ENCODE data around the gene BBX. TPM values are rescaled to one million over a fixed set of nuclear protein-coding genes. Genes with fewer than 3 reads are reported as not detected.
"Not testable (repeated sequence)": the region's sequence is repeated elsewhere in the genome, so short reads cannot be mapped to it uniquely, and the experiment has no call there.

BBX gene
- total RNA-seq, 5 donors from 2014 or later (not counting 1 experiment from before 2014, with no cell fraction given): 67.7 to 89.8 (median 82.0) TPM

GRCh38 chr3:107562969-107563529, 40.3 kb downstream of the BBX start:
- Mint-ChIP-seq H3K4me1 (peaks cover 58 to 68% (median 63%) of the 10 kb centered on the region in 3 donors), H3K27me3 (no peaks in the 10 kb centered on the region), H3K27ac (peak overlapping the region in 1 of 2 donors; percentile 28), H3K4me3 (no peak overlapping the region), H3K36me3 (no peaks in the 10 kb centered on the region), H3K9me3 (no peaks in the 10 kb centered on the region)
- Histone ChIP-seq H3K36me3 (ENCODE audit: control insufficient read depth in 2 of 2, extremely low read depth in 1 of 2, insufficient read depth in 1 of 2, low read length in 1 of 2) (no peaks in the 10 kb centered on the region), H3K9me3 (no peaks in the 10 kb centered on the region), H3K4me3 (ENCODE audit: control insufficient read depth in 1 of 2, extremely low read depth in 1 of 2, low read length in 1 of 2) (no peak overlapping the region), H3K27ac (ENCODE audit: low read length) (no peak overlapping the region), H3K27me3 (replicated peaks in 1 of 2; ENCODE audit: control insufficient read depth in 2 of 2, extremely low read depth in 1 of 2, insufficient read depth in 2 of 2, low read length in 1 of 2) (no peaks in the 10 kb centered on the region), H3K4me1 (ENCODE audit: control insufficient read depth in 1 of 2, extremely low read depth in 1 of 2, insufficient read depth in 2 of 2, low read length in 2 of 2) (peaks cover 0 to 2% of the 10 kb centered on the region in 2 experiments)
- ATAC-seq (replicated peaks in 1 of 4) (no peak), DNase-seq (no peak)
- WGBS (ENCODE audit: insufficient coverage): no CpG with 5 or more reads among the region's 3 CpGs
- ChIA-PET POLR2A (interaction anchor here in 1 of 2 donors (0.5 kb wide), 1 partner anchor 880 kb away, joined by 3 read pairs; no protein-coding TSS in a partner anchor), CTCF (no interaction called here)

- H3K4me3 ChIP-seq (ENCODE audit: control insufficient read depth in 1 of 2, extremely low read depth in 1 of 2, low read length in 1 of 2); POLR2A ChIA-PET; ATAC-seq (replicated peaks in 1 of 4); H3K9me3 Mint-ChIP-seq; H3K9me3 ChIP-seq; H3K4me1 ChIP-seq (ENCODE audit: control insufficient read depth in 1 of 2, extremely low read depth in 1 of 2, insufficient read depth in 2 of 2, low read length in 2 of 2); H3K4me3 Mint-ChIP-seq; H3K36me3 ChIP-seq (ENCODE audit: control insufficient read depth in 2 of 2, extremely low read depth in 1 of 2, insufficient read depth in 1 of 2, low read length in 1 of 2); H3K27me3 Mint-ChIP-seq; H3K27ac Mint-ChIP-seq; H3K36me3 Mint-ChIP-seq; H3K27me3 ChIP-seq (replicated peaks in 1 of 2; ENCODE audit: control insufficient read depth in 2 of 2, extremely low read depth in 1 of 2, insufficient read depth in 2 of 2, low read length in 1 of 2); H3K27ac ChIP-seq (ENCODE audit: low read length); DNase-seq: not testable (repeated sequence)
- no CpG with 5 or more reads among the region's 7 CpGs for WGBS (ENCODE audit: insufficient coverage)
- CTCF ChIA-PET: interaction anchor here in 1 of 2 donors (1.0 to 1.6 kb wide), 2 partner anchors 9 to 144 kb away, joined by 4 to 5 read pairs; no protein-coding TSS in a partner anchor
- peaks cover 53 to 56% (median 55%) of the 10 kb centered on the region in 3 donors for H3K4me1 Mint-ChIP-seq
Measured at GRCh38 chr3:107565244-107565643, 42.5 kb downstream of the BBX start.

GRCh38 chr3:107571089-107571488, 48.3 kb downstream of the BBX start:
- H3K9me3 ChIP-seq; CTCF ChIA-PET; H3K36me3 Mint-ChIP-seq; ATAC-seq (replicated peaks in 1 of 4); H3K36me3 ChIP-seq (ENCODE audit: control insufficient read depth in 2 of 2, extremely low read depth in 1 of 2, insufficient read depth in 1 of 2, low read length in 1 of 2); H3K27me3 ChIP-seq (replicated peaks in 1 of 2; ENCODE audit: control insufficient read depth in 2 of 2, extremely low read depth in 1 of 2, insufficient read depth in 2 of 2, low read length in 1 of 2); H3K4me1 ChIP-seq (ENCODE audit: control insufficient read depth in 1 of 2, extremely low read depth in 1 of 2, insufficient read depth in 2 of 2, low read length in 2 of 2); H3K4me3 Mint-ChIP-seq; H3K9me3 Mint-ChIP-seq; DNase-seq; POLR2A ChIA-PET; H3K27me3 Mint-ChIP-seq; H3K27ac Mint-ChIP-seq; H3K27ac ChIP-seq (ENCODE audit: low read length); H3K4me3 ChIP-seq (ENCODE audit: control insufficient read depth in 1 of 2, extremely low read depth in 1 of 2, low read length in 1 of 2): not testable (repeated sequence)
- WGBS (ENCODE audit: insufficient coverage): 96% methylated on average over 10 of the region's 10 CpGs
- peaks cover 37 to 46% (median 42%) of the 10 kb centered on the region in 3 donors for H3K4me1 Mint-ChIP-seq

- H3K9me3 Mint-ChIP-seq; H3K4me3 ChIP-seq (ENCODE audit: control insufficient read depth in 1 of 2, extremely low read depth in 1 of 2, low read length in 1 of 2); POLR2A ChIA-PET; H3K36me3 ChIP-seq (ENCODE audit: control insufficient read depth in 2 of 2, extremely low read depth in 1 of 2, insufficient read depth in 1 of 2, low read length in 1 of 2); H3K4me1 ChIP-seq (ENCODE audit: control insufficient read depth in 1 of 2, extremely low read depth in 1 of 2, insufficient read depth in 2 of 2, low read length in 2 of 2); H3K9me3 ChIP-seq; H3K27ac Mint-ChIP-seq; H3K27me3 ChIP-seq (replicated peaks in 1 of 2; ENCODE audit: control insufficient read depth in 2 of 2, extremely low read depth in 1 of 2, insufficient read depth in 2 of 2, low read length in 1 of 2); H3K27ac ChIP-seq (ENCODE audit: low read length); H3K27me3 Mint-ChIP-seq; ATAC-seq (replicated peaks in 1 of 4); CTCF ChIA-PET; H3K4me3 Mint-ChIP-seq; H3K36me3 Mint-ChIP-seq; DNase-seq: not testable (repeated sequence)
- 97% methylated on average over 7 of the region's 9 CpGs for WGBS (ENCODE audit: insufficient coverage)
- peaks cover 34 to 43% (median 42%) of the 10 kb centered on the region in 3 donors for H3K4me1 Mint-ChIP-seq
Measured at GRCh38 chr3:107571492-107571891, 48.7 kb downstream of the BBX start.

GRCh38 chr3:107574650-107575049, 51.9 kb downstream of the BBX start:
- Mint-ChIP-seq H3K27me3 (no peaks in the 10 kb centered on the region), H3K4me3 (no peak overlapping the region), H3K27ac (no peak overlapping the region), H3K36me3 (peaks cover 6% of the 10 kb centered on the region), H3K9me3 (no peaks in the 10 kb centered on the region), H3K4me1 (peaks cover 43 to 49% (median 46%) of the 10 kb centered on the region in 3 donors)
- Histone ChIP-seq H3K36me3 (ENCODE audit: control insufficient read depth in 2 of 2, extremely low read depth in 1 of 2, insufficient read depth in 1 of 2, low read length in 1 of 2) (peaks cover 0 to 3% of the 10 kb centered on the region in 2 donors), H3K4me3 (ENCODE audit: control insufficient read depth in 1 of 2, extremely low read depth in 1 of 2, low read length in 1 of 2) (no peak overlapping the region), H3K27ac (ENCODE audit: low read length) (no peak overlapping the region), H3K9me3 (no peaks in the 10 kb centered on the region), H3K4me1 (ENCODE audit: control insufficient read depth in 1 of 2, extremely low read depth in 1 of 2, insufficient read depth in 2 of 2, low read length in 2 of 2) (peaks cover 4 to 7% of the 10 kb centered on the region in 2 experiments), H3K27me3 (replicated peaks in 1 of 2; ENCODE audit: control insufficient read depth in 2 of 2, extremely low read depth in 1 of 2, insufficient read depth in 2 of 2, low read length in 1 of 2) (no peaks in the 10 kb centered on the region)
- CTCF ChIA-PET: interaction anchor here (0.6 to 1.8 kb wide), 10 partner anchors 10 to 353 kb away, joined by 3 to 8 read pairs (median 4); no protein-coding TSS in a partner anchor
- DNase-seq (peak in 1 of 35 experiments; percentile 40), ATAC-seq (replicated peaks in 1 of 4) (no peak)
- POLR2A ChIA-PET: interaction anchor here in 1 of 2 donors (0.6 kb wide), 1 partner anchor 1314 kb away, joined by 4 read pairs; no protein-coding TSS in a partner anchor

- Mint-ChIP-seq H3K4me1 (peaks cover 32 to 43% (median 33%) of the 10 kb centered on the region in 3 donors), H3K36me3 (peaks cover 6% of the 10 kb centered on the region), H3K27me3 (no peaks in the 10 kb centered on the region), H3K27ac (peak overlapping the region; percentile 8 to 15), H3K9me3 (no peaks in the 10 kb centered on the region), H3K4me3 (peak overlapping the region in 1 of 3 donors; percentile 15)
- WGBS (ENCODE audit: insufficient coverage): no CpG with 5 or more reads among the region's 2 CpGs
- peak in 1 of 4 experiments; percentile 29 for ATAC-seq (replicated peaks in 1 of 4)
- ChIA-PET CTCF (interaction anchor here (0.6 to 0.9 kb wide), 4 partner anchors 82 to 566 kb away, joined by 3 to 8 read pairs (median 3); no protein-coding TSS in a partner anchor), POLR2A (interaction anchor here in 1 of 2 donors (0.6 kb wide), 1 partner anchor 53 kb away, joined by 4 read pairs; no protein-coding TSS in a partner anchor)
- Histone ChIP-seq H3K4me1 (ENCODE audit: control insufficient read depth in 1 of 2, extremely low read depth in 1 of 2, insufficient read depth in 2 of 2, low read length in 2 of 2) (peaks cover 0 to 7% of the 10 kb centered on the region in 2 experiments), H3K27ac (ENCODE audit: low read length) (no peak overlapping the region), H3K27me3 (replicated peaks in 1 of 2; ENCODE audit: control insufficient read depth in 2 of 2, extremely low read depth in 1 of 2, insufficient read depth in 2 of 2, low read length in 1 of 2) (no peaks in the 10 kb centered on the region), H3K36me3 (ENCODE audit: control insufficient read depth in 2 of 2, extremely low read depth in 1 of 2, insufficient read depth in 1 of 2, low read length in 1 of 2) (peaks cover 0 to 3% of the 10 kb centered on the region in 2 donors), H3K4me3 (ENCODE audit: control insufficient read depth in 1 of 2, extremely low read depth in 1 of 2, low read length in 1 of 2) (no peak overlapping the region), H3K9me3 (no peaks in the 10 kb centered on the region)
- DNase-seq: no peak
Measured at GRCh38 chr3:107578091-107578490, 55.3 kb downstream of the BBX start.

Data from T-cell (primary cell).